ENCODE results near the gene MANSC4.

- TF ChIP-seq CTCF (IDR thresholded peaks at IDR 0.05) (no peak), POLR2A (IDR thresholded peaks at IDR 0.05) (no peak), EP300 (IDR thresholded peaks at IDR 0.05) (no peak)
Observed at GRCh38 chr12:27769142-27769673, 10.8 kb downstream of the MANSC4 start.
